DMS114 treated with DMSO at 0.1 percent for 48 hours (cell line): ENCODE results near the gene ACTL7B.

Source experiments
- DNase-seq: peaks from one replicate; lab custom pipeline; 2025; ENCODE audit not compliant: unreplicated experiment; lab: John Stamatoyannopoulos, UW

Gene ACTL7B

DNA sequence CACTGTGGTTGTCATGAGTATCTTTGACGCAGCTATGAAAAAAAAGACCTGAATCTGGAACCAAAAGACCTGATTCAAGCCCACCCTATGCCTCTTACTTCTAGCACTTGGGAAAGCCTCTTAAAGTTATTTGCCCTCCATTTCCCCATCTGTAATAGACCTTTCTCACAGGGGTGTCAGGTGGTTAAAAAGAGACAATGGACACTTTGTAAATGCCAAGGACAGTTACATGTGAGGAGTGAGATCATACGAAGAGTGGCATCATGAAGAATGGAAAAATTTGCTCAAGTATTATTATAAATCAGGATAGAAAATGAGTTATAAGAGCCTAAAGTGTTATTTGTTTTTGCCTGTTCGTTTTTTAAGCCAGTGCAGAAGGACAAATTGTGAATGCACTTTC, 46.5 kb downstream of the ACTL7B start:
- no peak for DNase-seq
